Activated T-cell treated with anti-CD3 and anti-CD28 coated beads for 24 hours (primary cell): ENCODE data around the gene WDPCP.
"Not testable (repeated sequence)": the region's sequence is repeated elsewhere in the genome, so short reads cannot be mapped to it uniquely, and the experiment has no call there.

Experiments used
- DNase-seq: peaks from one replicate; pipeline ENCODE4 v3.0.0-alpha.2; 2020; ENCODE audit warnings: low read depth

WDPCP gene, protein sequence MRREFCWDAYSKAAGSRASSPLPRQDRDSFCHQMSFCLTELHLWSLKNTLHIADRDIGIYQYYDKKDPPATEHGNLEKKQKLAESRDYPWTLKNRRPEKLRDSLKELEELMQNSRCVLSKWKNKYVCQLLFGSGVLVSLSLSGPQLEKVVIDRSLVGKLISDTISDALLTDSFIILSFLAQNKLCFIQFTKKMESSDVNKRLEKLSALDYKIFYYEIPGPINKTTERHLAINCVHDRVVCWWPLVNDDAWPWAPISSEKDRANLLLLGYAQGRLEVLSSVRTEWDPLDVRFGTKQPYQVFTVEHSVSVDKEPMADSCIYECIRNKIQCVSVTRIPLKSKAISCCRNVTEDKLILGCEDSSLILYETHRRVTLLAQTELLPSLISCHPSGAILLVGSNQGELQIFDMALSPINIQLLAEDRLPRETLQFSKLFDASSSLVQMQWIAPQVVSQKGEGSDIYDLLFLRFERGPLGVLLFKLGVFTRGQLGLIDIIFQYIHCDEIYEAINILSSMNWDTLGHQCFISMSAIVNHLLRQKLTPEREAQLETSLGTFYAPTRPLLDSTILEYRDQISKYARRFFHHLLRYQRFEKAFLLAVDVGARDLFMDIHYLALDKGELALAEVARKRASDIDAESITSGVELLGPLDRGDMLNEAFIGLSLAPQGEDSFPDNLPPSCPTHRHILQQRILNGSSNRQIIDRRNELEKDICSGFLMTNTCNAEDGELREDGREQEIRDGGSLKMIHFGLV

GRCh38 chr2:63588385-63589147 lies at the start of gene WDPCP, which contains the start of gene MDH1:
WDPCP (minus strand) TSS chr2:63588477; CDS start chr2:63588271, 206 bp downstream.
MDH1 (plus strand) TSS chr2:63588963; CDS start chr2:63589044, 81 bp downstream.
- DNase-seq = peak; percentile 91

- DNase-seq = no peak
Measured at GRCh38 chr2:63632382-63632781, 44.1 kb upstream of the WDPCP start.

DNA sequence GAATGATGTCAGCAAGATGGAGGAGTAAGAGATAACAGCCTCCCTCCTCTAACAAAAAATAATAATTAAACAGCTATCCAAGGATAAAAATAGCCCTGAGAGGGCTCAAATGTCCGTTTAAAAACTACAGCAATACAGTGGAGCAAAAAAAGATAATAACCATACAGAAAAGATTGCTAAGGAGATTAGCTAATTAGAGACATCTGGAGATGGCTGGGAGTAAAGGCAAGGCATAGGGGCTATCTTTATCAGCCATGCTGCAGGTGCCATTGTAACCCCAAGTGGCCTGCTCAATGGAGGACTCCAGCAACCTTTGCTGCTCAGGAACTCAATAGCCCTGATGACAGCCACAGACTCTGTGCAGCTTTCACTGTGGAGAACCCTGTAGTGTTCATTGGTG lies 43.2 kb upstream of the WDPCP start:
- no peak for DNase-seq

- DNase-seq = no peak
Measured at GRCh38 chr2:63628403-63628942, 40.2 kb upstream of the WDPCP start.

- no peak for DNase-seq
Measured at GRCh38 chr2:63627866-63628265, 39.6 kb upstream of the WDPCP start.

DNA sequence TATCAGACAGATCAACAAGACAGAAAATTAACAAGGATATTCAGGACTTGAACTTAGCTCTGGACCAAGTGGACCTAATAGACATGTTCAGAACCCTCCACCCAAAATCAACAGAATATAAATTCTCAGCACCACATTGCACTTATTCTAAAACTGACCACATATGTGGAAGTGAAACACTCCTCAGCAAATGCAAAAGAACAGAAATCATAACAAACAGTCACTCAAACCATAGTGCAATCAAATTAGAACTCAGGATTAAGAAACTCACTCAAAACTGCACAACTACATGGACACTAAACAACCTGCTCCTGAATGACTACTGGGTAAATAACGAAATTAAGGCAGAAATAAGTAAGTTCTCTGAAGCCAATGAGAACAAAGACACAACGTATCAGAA lies 35.5 kb upstream of the WDPCP start:
- not testable (repeated sequence) for DNase-seq

- no peak for DNase-seq
Measured at GRCh38 chr2:63622751-63623150, 34.5 kb upstream of the WDPCP start.

DNA sequence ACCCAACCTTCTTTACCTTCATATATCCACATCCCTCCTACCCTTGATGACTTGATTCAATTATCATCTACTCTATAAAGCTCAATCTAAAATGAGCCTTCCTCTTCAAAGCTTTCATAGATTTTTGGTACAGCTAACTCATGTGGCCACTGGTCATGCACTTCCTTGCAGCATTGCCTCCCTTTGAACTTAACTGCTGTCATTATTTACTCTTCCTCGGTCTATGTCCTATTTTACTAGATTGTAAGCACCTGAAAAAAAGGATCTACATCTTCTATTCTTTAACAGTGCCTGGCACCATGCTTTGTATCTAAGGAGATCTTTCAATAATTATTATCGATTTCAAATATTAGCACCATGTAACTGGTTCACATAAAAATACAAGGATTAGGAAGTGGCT lies 31.1 kb upstream of the WDPCP start:
- DNase-seq = no peak

DNA sequence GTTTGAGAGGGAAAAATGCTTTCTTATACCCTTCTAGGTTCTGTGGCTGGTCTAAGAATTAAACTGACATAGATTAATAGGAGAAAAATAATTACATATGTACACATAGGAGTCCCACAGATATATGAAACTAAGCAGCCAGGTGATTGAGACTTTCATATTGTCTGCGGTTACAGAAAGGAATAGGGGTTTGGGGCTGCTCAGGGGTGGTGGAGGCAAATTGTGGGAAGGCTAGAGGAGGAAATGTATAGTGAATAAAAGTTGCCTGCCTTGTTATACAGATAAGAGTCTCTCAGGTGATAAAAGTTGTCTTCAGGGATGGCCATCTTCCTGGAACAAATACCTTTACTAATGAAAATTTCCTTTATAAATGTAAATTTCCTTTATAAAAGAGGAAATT lies 29.1 kb upstream of the WDPCP start:
- DNase-seq = no peak

DNA sequence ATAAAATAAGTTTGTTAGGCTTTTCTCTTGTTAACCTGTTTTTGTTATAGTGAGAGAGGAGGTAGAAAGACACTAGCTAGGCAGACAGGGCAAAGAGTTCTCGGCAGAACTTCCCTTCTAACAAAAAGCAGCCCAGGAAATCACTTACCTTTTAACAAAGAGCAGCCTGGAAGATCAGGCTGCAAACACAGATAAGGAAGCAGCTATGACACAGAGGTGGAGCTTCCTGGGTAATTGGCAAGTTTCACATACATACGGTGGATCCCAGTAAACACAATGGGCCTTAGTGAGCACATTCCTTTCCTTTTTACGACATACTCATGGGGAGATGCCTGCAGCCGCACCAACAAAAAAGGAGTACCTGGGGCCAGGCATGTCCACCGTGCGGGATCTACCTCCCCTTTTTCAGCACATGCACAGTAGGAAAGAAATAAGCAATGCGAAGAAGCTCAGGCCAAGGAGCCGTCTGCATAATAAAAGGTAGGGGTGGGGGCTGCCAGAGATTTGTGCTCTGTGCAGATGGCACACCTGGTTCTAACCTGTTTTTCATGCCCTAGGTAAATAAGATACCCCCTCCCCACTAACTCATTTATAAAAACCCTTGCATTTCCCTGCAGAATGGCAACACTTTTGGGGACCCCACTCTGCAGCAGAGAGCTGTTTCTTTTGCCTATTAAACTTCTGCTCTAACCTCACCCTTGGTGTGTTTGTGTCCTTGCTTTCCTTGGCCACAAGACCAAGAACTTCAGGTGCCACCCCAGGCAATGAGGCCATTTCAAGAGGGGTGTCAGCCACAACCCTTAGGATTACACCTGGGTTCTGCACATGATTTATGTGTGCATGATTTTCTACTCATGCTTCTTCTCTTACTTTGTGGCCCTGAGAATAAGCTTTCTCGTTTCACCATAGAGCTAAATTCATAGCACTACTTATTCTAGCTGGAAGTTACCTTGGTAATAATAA lies 27.0 kb upstream of the WDPCP start:
- DNase-seq = no peak

GRCh38 chr2:63614448-63614968 lies 26.2 kb upstream of the WDPCP start:
- DNase-seq = no peak

DNA sequence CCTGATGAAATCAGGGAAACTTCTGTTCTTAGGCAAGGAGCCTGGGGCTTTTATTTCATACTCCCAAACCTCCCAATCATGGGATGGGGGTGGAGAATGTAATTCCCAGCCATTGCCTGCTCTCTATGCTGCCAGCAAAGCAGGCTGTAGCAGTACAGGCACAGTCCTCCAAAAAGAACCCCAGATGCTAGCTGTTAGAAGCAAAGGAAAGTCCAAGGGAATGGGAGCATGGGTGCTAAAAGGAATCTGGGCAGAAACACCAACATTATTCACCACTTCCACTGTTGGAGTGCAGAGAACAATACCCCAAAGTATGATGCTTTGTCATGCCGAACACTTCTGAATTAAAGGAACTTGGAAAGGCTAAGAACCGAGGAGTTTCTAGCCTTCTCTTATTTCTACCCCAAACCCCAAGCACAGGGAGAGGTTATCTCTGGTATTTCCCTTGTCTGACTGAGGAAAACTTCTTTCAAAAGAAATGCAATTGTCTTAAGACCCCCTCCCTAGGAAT lies 25.2 kb upstream of the WDPCP start:
- DNase-seq = no peak

DNA sequence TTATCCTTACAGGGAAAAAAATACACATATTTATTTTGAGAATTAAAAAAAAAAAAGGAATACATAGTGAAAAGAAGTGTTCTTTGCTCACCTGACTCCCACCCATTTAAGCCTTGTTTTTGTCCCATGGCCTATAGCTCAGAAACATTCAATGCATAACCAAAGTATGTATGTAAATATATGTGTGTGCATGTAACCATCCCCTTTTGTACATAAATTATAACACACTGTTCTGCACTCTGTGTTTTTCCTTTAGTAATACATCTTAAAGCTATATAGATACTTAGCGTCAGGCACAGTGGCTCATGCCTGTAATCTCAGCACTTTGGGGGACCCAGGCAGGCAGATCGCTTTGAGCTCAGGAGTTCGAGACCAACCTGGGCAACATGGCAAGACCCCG lies 22.2 kb upstream of the WDPCP start:
- no peak for DNase-seq

GRCh38 chr2:63608865-63609264 lies 20.6 kb upstream of the WDPCP start:
- not testable (repeated sequence) for DNase-seq

DNA sequence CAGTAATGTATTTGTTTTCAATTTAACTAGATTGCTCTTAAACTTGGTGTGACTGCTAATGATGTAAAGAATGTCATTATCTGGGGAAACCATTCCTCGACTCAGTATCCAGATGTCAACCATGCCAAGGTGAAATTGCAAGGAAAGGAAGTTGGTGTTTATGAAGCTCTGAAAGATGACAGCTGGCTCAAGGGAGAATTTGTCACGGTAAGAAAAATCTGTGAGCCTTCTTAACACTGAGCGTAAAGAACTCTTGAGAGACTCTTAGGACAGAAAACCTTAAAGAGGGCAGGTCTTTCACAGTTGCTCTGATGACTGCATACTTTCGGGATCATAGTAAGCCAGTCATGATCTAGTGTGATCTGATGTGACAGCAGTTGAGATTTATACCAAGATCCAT lies 16.4 kb upstream of the WDPCP start:
- no peak for DNase-seq

- DNase-seq = no peak
Measured at GRCh38 chr2:63600881-63601460, 12.7 kb upstream of the WDPCP start.

- DNase-seq = no peak
Measured at GRCh38 chr2:63598981-63599380, 10.7 kb upstream of the WDPCP start.

DNA sequence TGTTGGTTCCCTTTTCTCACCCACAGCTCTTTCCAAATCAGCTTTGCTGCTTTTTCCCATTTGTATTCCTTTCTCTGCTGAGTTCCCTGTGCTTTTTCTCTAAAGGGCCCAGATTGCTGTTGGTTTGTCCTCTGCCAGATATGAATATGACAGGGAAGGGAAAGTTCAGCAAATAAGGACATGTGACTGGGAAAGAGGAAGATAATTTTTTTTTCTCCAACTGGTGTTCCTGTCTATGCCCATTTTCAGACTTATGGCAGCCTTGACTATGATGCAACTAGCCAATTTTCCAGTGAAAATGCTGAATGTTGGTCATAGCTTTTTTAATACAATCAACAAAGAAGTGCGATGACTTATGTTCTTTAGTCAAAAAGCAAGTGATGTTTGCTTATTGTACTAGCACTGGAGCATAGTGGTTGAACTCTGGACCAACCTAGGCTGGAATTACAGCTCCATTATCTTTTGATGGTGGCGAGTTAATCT lies 8.2 kb upstream of the WDPCP start:
- no peak for DNase-seq

- DNase-seq = no peak
Measured at GRCh38 chr2:63594660-63595059, 6.4 kb upstream of the WDPCP start.

DNA sequence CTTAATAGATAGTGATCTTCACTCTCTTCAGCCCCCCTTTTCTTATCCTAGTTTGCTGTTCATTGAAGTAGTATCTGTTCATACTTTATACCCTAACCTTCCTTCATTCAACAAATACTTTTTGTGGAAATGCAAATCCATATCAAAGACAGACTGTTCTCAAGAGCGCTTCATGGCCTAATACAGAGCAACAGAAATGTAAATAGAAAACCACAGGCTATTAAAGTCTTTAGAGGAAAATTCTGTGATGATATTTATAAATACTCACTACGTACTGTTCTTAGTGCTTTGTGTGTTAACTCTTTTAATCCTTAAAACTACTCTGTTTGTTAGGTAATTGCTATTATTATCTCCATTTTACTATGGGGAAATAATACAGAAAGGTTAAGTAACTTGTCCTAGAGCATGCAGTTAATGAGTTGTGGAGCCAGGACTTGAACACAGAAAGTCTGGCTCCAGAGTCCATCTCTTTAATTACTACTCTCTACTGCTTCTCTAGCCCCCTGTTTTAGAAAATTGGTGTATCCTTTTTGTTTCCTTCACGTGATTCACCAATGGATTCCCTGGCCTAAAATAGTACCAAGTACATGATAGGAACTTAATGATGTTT lies 3.4 kb upstream of the WDPCP start:
- no peak for DNase-seq
